T-helper 2 cell treated with Interferon-gamma antibody and Interleukin-4, amounts not matched to agents 100 ng/mL and 5 ng/mL, for 36 hours (primary cell): ENCODE results near the gene NGLY1. TPM values are rescaled to one million over a fixed set of nuclear protein-coding genes. Genes with fewer than 3 reads are reported as not detected.

Experiments
- total RNA-seq: library from RNA; stranded (reverse); gene quantifications from 2 replicates; pipeline ENCODE4 v1.2.3, GENCODE V29; 2022

Gene NGLY1
- total RNA-seq, 1 donor from 2014 or later, result 55.3 TPM

Other genes with a start within 250 kb of the NGLY1 start
- 125 and 126 TPM in 2 replicates for gene TOP2B, start 118.5 kb downstream of the NGLY1 start, total RNA-seq
- gene OXSM, start 6.6 kb upstream of the NGLY1 start, total RNA-seq, result 12.2 and 13.3 TPM in 2 replicates